GM19025 (cell line): ENCODE data around the gene PSMB1.
A peak's percentile ranks its signal among the peaks of the same experiment; 100 is the strongest.

ENCODE experiments used
- ATAC-seq: cut with Tn5 transposase; IDR thresholded peaks from one replicate; pipeline ENCODE4 v1.9.1; 2021; ENCODE audit warnings: mild to moderate bottlenecking, low read depth, moderate library complexity; ENCODE audit not compliant: unreplicated experiment

Gene PSMB1

GRCh38 chr6:170552765-170553533, at the start of gene PSMB1:
Gene PSMB1, minus strand, starts transcription at chr6:170553307. Its CDS starts 65 bp downstream, at chr6:170553242.
- peak; percentile 47 for ATAC-seq

GRCh38 chr6:170597278-170597677, 44.2 kb upstream of the PSMB1 start:
- ATAC-seq: no peak

GRCh38 chr6:170596426-170596825, 43.3 kb upstream of the PSMB1 start:
- ATAC-seq: no peak

- ATAC-seq: no peak
These were observed 37.6 kb upstream of the PSMB1 start for GRCh38 chr6:170590725-170591124.

- peak; percentile 25 for ATAC-seq
These were observed 31.9 kb upstream of the PSMB1 start for GRCh38 chr6:170584954-170585498.

- peak; percentile 99 for ATAC-seq
These were observed 31.3 kb upstream of the PSMB1 start, which contains the start of gene PDCD2 for GRCh38 chr6:170584181-170584953. Gene PDCD2, minus strand, starts transcription at chr6:170584637. Its CDS starts 56 bp downstream, at chr6:170584581.

- ATAC-seq: no peak
These were observed 30.7 kb upstream of the PSMB1 start for GRCh38 chr6:170583756-170584180.

GRCh38 chr6:170578909-170579308, 25.8 kb upstream of the PSMB1 start:
- ATAC-seq: no peak

GRCh38 chr6:170575250-170575649, 22.1 kb upstream of the PSMB1 start:
- ATAC-seq: no peak

GRCh38 chr6:170572704-170573466, 19.8 kb upstream of the PSMB1 start:
- no peak for ATAC-seq

GRCh38 chr6:170564936-170565530, 11.9 kb upstream of the PSMB1 start:
- no peak for ATAC-seq

- no peak for ATAC-seq
These were observed 8.4 kb upstream of the PSMB1 start for GRCh38 chr6:170561555-170561954.

GRCh38 chr6:170555305-170555704, 2.2 kb upstream of the PSMB1 start:
- ATAC-seq: no peak

GRCh38 chr6:170554796-170555137, 1.7 kb upstream of the PSMB1 start:
- ATAC-seq: no peak

GRCh38 chr6:170554013-170554795, 1.1 kb upstream of the PSMB1 start, which contains the start of gene TBP:
Gene TBP, plus strand, starts transcription at chr6:170554369. Its CDS starts 2,661 bp downstream, at chr6:170557030.
- peak; percentile 93 for ATAC-seq

GRCh38 chr6:170553534-170554012, 466 bp upstream of the PSMB1 start:
- ATAC-seq: peak; percentile 26

GRCh38 chr6:170545405-170545804, 7.7 kb downstream of the PSMB1 start:
- no peak for ATAC-seq

- ATAC-seq: no peak
These were observed 10.9 kb downstream of the PSMB1 start for GRCh38 chr6:170542031-170542719.

GRCh38 chr6:170537329-170537728, 15.8 kb downstream of the PSMB1 start:
- no peak for ATAC-seq
